Activated naive CD4-positive, alpha-beta T cell treated with anti-CD3 and anti-CD28 coated beads, Interleukin-2, amount 50 U/mL, for 24 hours (primary cell): Measurements from ENCODE around the gene MGAT5.
"Not testable (repeated sequence)": the region's sequence is repeated elsewhere in the genome, so short reads cannot be mapped to it uniquely, and the experiment has no call there.

Experiments used
- H3K27ac Mint-ChIP-seq: one replicate; pipeline ENCODE4 v1.8.0; 2021; ENCODE audit warnings: mild to moderate bottlenecking, mixed read lengths
- H3K27me3 Mint-ChIP-seq: one replicate; pipeline ENCODE4 v1.8.0; 2021; ENCODE audit warnings: mixed read lengths
- H3K36me3 Mint-ChIP-seq: one replicate; pipeline ENCODE4 v1.8.0; 2021; ENCODE audit warnings: mixed read lengths
- H3K4me1 Mint-ChIP-seq: one replicate; pipeline ENCODE4 v1.8.0; 2021; ENCODE audit warnings: mixed read lengths
- H3K4me3 Mint-ChIP-seq: one replicate; pipeline ENCODE4 v1.8.0; 2021; ENCODE audit warnings: mild to moderate bottlenecking, mixed read lengths
- H3K9me3 Mint-ChIP-seq: one replicate; pipeline ENCODE4 v1.8.0; 2021; ENCODE audit warnings: mixed read lengths

The MGAT5 gene

GRCh38 chr2:134293719-134294537 is 40.1 kb downstream of the MGAT5 start:
- Mint-ChIP-seq H3K36me3 (peaks cover 9% of the 10 kb centered on the region), H3K4me1 (peaks cover 43% of the 10 kb centered on the region), H3K27ac (no peak overlapping the region), H3K9me3 (no peaks in the 10 kb centered on the region), H3K27me3 (no peaks in the 10 kb centered on the region), H3K4me3 (no peak overlapping the region)

GRCh38 chr2:134294598-134294997 is 40.7 kb downstream of the MGAT5 start:
- H3K9me3 Mint-ChIP-seq, H3K27ac Mint-ChIP-seq, H3K27me3 Mint-ChIP-seq, H3K4me3 Mint-ChIP-seq: not testable (repeated sequence)
- H3K36me3 Mint-ChIP-seq = peaks cover 12% of the 10 kb centered on the region
- H3K4me1 Mint-ChIP-seq = peaks cover 48% of the 10 kb centered on the region

- H3K27me3 Mint-ChIP-seq = no peaks in the 10 kb centered on the region
- H3K4me3 Mint-ChIP-seq = peak overlapping the region; percentile 23
Measured at GRCh38 chr2:134295441-134295840, 41.6 kb downstream of the MGAT5 start.

GRCh38 chr2:134296301-134296700 is 42.4 kb downstream of the MGAT5 start:
- Mint-ChIP-seq H3K4me1 (peaks cover 63% of the 10 kb centered on the region), H3K36me3 (peaks cover 15% of the 10 kb centered on the region), H3K27ac (peak overlapping the region; percentile 75), H3K4me3 (no peak overlapping the region), H3K27me3 (no peaks in the 10 kb centered on the region), H3K9me3 (no peaks in the 10 kb centered on the region)

More at GRCh38 chr2:134295441-134295840, 41.6 kb downstream of the MGAT5 start:
- H3K36me3 Mint-ChIP-seq = peaks cover 15% of the 10 kb centered on the region
- no peaks in the 10 kb centered on the region for H3K9me3 Mint-ChIP-seq
- peaks cover 55% of the 10 kb centered on the region for H3K4me1 Mint-ChIP-seq
- peak overlapping the region; percentile 90 for H3K27ac Mint-ChIP-seq

GRCh38 chr2:134299334-134299733 is 45.5 kb downstream of the MGAT5 start:
- H3K4me3 Mint-ChIP-seq = no peak overlapping the region
- H3K27me3 Mint-ChIP-seq = no peaks in the 10 kb centered on the region
- peaks cover 75% of the 10 kb centered on the region for H3K4me1 Mint-ChIP-seq
- H3K27ac Mint-ChIP-seq = no peak overlapping the region
- H3K36me3 Mint-ChIP-seq = peaks cover 26% of the 10 kb centered on the region
- no peaks in the 10 kb centered on the region for H3K9me3 Mint-ChIP-seq

- Mint-ChIP-seq H3K27ac (no peak overlapping the region), H3K4me3 (no peak overlapping the region), H3K27me3 (no peaks in the 10 kb centered on the region)
Measured at GRCh38 chr2:134300585-134300984, 46.7 kb downstream of the MGAT5 start.

GRCh38 chr2:134301099-134301927 is 47.4 kb downstream of the MGAT5 start:
- Mint-ChIP-seq H3K4me1 (peaks cover 74% of the 10 kb centered on the region), H3K4me3 (peak overlapping the region; percentile 12), H3K27me3 (no peaks in the 10 kb centered on the region), H3K9me3 (no peaks in the 10 kb centered on the region), H3K27ac (peak overlapping the region; percentile 85), H3K36me3 (peaks cover 30% of the 10 kb centered on the region)

More at GRCh38 chr2:134300585-134300984, 46.7 kb downstream of the MGAT5 start:
- peaks cover 30% of the 10 kb centered on the region for H3K36me3 Mint-ChIP-seq
- peaks cover 75% of the 10 kb centered on the region for H3K4me1 Mint-ChIP-seq
- H3K9me3 Mint-ChIP-seq = no peaks in the 10 kb centered on the region

- Mint-ChIP-seq H3K27ac (no peak overlapping the region), H3K36me3 (peaks cover 25% of the 10 kb centered on the region), H3K4me1 (peaks cover 71% of the 10 kb centered on the region), H3K9me3 (no peaks in the 10 kb centered on the region), H3K4me3 (no peak overlapping the region), H3K27me3 (no peaks in the 10 kb centered on the region)
Measured at GRCh38 chr2:134301928-134302260, 48.0 kb downstream of the MGAT5 start.

GRCh38 chr2:134304394-134305108 is 50.7 kb downstream of the MGAT5 start:
- H3K4me3 Mint-ChIP-seq = peak overlapping the region; percentile 51
- peaks cover 31% of the 10 kb centered on the region for H3K36me3 Mint-ChIP-seq
- H3K4me1 Mint-ChIP-seq = peaks cover 80% of the 10 kb centered on the region
- peak overlapping the region; percentile 35 for H3K27ac Mint-ChIP-seq
- H3K27me3 Mint-ChIP-seq = no peaks in the 10 kb centered on the region
- no peaks in the 10 kb centered on the region for H3K9me3 Mint-ChIP-seq

- Mint-ChIP-seq H3K36me3 (peaks cover 28% of the 10 kb centered on the region), H3K4me1 (peaks cover 82% of the 10 kb centered on the region), H3K27ac (peak overlapping the region; percentile 88), H3K4me3 (peak overlapping the region; percentile 51), H3K9me3 (no peaks in the 10 kb centered on the region), H3K27me3 (no peaks in the 10 kb centered on the region)
Measured at GRCh38 chr2:134305109-134305491, 51.2 kb downstream of the MGAT5 start.

GRCh38 chr2:134306521-134306920 is 52.6 kb downstream of the MGAT5 start:
- Mint-ChIP-seq H3K27me3 (no peaks in the 10 kb centered on the region), H3K27ac (no peak overlapping the region), H3K9me3 (no peaks in the 10 kb centered on the region), H3K4me3 (no peak overlapping the region), H3K4me1 (peaks cover 80% of the 10 kb centered on the region), H3K36me3 (peaks cover 26% of the 10 kb centered on the region)

- Mint-ChIP-seq H3K9me3 (no peaks in the 10 kb centered on the region), H3K36me3 (peaks cover 25% of the 10 kb centered on the region), H3K4me3 (no peak overlapping the region), H3K27ac (peak overlapping the region; percentile 86), H3K27me3 (no peaks in the 10 kb centered on the region), H3K4me1 (peaks cover 84% of the 10 kb centered on the region)
Measured at GRCh38 chr2:134307334-134307733, 53.5 kb downstream of the MGAT5 start.

- H3K4me3 Mint-ChIP-seq = no peak overlapping the region
- H3K36me3 Mint-ChIP-seq = peaks cover 22% of the 10 kb centered on the region
- H3K9me3 Mint-ChIP-seq = no peaks in the 10 kb centered on the region
- peaks cover 86% of the 10 kb centered on the region for H3K4me1 Mint-ChIP-seq
- no peaks in the 10 kb centered on the region for H3K27me3 Mint-ChIP-seq
- H3K27ac Mint-ChIP-seq = no peak overlapping the region
Measured at GRCh38 chr2:134308474-134309385, 54.9 kb downstream of the MGAT5 start.

- Mint-ChIP-seq H3K36me3 (peaks cover 13% of the 10 kb centered on the region), H3K4me1 (peaks cover 74% of the 10 kb centered on the region), H3K4me3 (no peak overlapping the region), H3K9me3 (no peaks in the 10 kb centered on the region), H3K27me3 (no peaks in the 10 kb centered on the region), H3K27ac (no peak overlapping the region)
Measured at GRCh38 chr2:134310107-134311079, 56.5 kb downstream of the MGAT5 start.
